GM12872 (cell line): ENCODE data around the gene PDZK1IP1.

Experiments used
- CTCF ChIP-seq: IDR thresholded peaks from 3 replicates; pipeline ENCODE4 v1.5.1; 2011; ENCODE audit warnings: low read depth, mild to moderate bottlenecking, low read length, moderate library complexity; ENCODE audit not compliant: insufficient read depth

PDZK1IP1 gene

DNA sequence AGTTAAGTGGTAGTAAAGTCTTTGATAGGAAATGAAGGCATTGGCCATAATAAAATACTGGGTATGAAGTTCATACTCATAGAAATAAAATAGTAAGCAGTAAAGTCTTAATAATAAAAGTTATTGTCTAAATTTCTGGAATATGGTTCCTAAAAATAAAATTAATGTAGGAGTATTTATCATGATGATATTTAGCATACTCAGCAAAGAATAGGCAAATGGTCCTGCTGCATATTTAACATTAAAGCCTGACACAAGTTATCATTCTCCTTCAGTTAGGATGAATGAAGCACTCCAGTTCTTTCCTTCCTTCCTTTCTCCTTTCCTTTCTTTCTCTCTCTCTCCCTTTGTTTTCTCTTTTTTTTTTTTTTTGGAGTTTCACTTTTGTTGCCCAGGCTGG is 25.3 kb downstream of the PDZK1IP1 start:
- TF ChIP-seq CTCF, result no peak

GRCh38 chr1:47161298-47162040 is 28.4 kb downstream of the PDZK1IP1 start:
- no peak for TF ChIP-seq CTCF

DNA sequence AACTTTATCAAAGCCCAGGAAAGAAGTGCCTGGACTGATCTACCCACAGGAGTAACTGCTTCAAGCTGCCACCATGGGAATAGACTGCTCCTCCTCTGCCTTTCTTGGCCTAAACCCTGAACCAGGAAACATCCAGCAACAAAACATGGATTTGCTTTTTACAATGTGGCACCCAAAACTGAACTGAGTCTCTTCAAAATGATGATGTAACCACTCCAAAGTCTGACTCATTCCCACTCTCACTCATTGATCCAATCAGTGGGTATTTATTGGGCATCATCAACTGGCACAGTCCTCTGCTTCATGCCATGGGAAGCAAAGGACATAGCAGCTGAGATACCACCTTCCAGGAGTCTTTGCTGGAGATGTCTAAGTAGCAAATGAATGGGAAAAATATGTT is 29.1 kb downstream of the PDZK1IP1 start:
- no peak for TF ChIP-seq CTCF

DNA sequence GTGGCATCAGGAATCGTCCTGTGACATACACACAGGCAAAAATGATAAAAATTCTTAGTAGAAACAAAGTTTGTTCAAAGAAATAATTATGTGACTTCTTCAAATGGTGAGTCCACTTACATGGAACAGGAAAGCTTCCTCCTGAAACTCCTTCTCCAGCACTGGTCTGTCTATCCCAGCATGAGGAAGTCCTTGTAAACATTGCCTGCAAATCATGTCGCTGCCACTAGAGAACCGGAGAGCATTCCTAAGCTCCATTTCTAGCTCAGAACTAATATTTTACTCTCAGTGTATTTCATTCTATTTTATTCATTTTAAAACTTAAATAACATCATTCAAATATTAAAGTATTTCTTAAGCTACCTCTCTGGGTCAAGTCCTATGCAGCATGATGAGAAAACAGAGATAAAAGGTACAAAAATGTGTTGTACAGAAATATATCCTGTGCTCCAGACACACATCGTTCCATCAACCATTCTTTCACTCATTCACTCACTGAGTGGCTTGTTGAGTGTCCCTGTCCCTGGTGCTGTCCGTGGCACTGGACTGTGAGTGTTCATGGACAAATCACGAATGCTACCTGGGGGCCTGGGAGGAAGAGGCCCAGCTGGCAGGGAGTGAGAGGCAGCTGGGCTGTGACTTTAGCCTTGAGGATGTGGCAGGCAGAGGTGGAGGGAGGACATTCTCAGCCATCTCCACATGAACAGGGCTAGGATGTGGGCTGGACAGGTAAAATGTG is 42.6 kb downstream of the PDZK1IP1 start:
- TF ChIP-seq CTCF, result no peak

DNA sequence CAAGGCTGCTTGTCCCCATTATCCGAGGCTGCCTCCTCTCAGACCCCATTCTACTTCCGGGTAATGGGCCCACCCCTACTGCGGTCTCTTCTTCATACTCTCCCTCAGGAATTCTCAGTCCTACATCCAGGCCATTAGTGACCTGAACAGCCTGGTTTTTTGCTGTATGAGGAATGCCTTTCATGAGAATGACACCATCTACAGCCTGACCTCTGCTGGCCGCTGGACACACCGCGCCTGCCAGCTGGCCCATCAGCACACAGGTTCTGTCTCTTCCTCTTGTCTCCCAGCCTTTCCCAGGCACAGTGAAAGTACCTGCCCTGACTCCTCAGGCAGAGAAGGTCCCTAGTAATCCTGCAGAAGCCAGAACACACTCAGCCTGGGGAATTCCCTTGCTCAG is 46.2 kb downstream of the PDZK1IP1 start:
- peak; percentile 33; the same call in 1 of the 3 replicates for TF ChIP-seq CTCF

GRCh38 chr1:47137925-47138615 is 51.8 kb downstream of the PDZK1IP1 start:
- TF ChIP-seq CTCF, result no peak

DNA sequence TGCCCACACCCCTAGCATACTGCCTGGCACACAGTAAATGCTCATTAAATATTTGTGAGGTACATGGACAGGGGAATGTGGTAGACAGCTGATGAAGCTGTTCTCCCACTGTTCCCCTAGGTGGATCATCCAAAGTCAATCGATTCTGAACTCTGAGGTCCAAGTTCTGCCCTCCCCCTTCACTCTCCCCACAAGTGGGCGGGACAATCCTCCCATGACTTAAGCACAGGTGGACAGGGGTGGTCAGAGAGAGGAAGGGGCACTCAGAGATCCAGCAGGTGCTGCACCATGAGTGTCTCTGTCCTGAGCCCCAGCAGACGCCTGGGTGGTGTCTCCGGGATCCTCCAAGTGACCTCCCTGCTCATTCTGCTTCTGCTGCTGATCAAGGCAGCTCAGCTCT is 52.6 kb downstream of the PDZK1IP1 start, which contains the start of gene CYP4A22:
Gene CYP4A22, plus strand, starts transcription at position 244 of the 400 bp plus-strand sequence. Its CDS starts 45 bp downstream, at position 289.
- no peak for TF ChIP-seq CTCF
